ENCODE data around the gene B3GNT7.

DNA sequence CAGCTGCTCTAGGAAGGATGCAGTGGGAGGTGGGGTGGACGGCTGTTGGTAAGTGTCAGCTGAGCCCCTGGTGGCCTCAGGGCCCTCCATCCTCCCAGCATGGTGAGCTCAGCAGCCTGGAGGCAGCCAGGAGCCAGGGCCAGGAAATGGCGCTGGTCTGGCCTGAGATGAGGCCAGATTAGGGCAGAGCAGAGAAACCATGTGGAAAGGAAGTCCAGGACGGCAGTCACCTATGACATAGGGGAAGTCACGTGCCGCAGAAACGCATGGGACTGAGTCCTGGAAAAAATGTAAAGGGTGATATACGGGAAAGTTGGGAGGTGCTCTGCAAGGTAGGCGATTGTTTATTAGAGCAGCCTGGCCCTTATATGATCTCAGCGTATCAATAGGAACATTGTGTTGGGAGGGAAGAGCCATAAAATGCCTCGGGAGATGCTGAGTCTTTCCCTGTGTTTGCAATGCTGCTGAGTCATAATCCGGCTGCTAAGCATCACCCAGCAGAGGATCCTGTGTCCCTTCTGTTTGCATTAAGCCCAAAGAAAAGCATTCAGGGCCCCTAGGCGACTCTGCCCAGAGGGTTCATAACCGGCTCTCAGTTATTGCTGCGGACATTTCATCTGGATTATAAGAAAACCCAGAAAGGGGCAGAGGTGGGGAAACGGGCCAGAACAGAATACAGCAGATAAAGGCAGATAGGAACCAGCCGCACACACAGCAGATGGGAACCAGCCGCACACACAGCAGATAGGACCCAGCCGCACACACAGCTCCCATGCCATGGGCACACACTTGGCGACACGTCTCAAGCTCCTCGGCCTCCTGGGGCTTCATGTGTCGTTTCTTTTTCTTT is 30.3 kb upstream of the B3GNT7 start:
- TF ChIP-seq, protein P1, sequence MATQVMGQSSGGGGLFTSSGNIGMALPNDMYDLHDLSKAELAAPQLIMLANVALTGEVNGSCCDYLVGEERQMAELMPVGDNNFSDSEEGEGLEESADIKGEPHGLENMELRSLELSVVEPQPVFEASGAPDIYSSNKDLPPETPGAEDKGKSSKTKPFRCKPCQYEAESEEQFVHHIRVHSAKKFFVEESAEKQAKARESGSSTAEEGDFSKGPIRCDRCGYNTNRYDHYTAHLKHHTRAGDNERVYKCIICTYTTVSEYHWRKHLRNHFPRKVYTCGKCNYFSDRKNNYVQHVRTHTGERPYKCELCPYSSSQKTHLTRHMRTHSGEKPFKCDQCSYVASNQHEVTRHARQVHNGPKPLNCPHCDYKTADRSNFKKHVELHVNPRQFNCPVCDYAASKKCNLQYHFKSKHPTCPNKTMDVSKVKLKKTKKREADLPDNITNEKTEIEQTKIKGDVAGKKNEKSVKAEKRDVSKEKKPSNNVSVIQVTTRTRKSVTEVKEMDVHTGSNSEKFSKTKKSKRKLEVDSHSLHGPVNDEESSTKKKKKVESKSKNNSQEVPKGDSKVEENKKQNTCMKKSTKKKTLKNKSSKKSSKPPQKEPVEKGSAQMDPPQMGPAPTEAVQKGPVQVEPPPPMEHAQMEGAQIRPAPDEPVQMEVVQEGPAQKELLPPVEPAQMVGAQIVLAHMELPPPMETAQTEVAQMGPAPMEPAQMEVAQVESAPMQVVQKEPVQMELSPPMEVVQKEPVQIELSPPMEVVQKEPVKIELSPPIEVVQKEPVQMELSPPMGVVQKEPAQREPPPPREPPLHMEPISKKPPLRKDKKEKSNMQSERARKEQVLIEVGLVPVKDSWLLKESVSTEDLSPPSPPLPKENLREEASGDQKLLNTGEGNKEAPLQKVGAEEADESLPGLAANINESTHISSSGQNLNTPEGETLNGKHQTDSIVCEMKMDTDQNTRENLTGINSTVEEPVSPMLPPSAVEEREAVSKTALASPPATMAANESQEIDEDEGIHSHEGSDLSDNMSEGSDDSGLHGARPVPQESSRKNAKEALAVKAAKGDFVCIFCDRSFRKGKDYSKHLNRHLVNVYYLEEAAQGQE (IDR thresholded peaks at IDR 0.05; ENCODE audit: insufficient read depth in 1 of 2, low read depth in 2 of 2, low read length in 2 of 2) = no peak
- TF ChIP-seq TAF1 (IDR thresholded peaks at IDR 0.05; ENCODE audit: borderline replicate concordance, insufficient read depth, low read length) (no peak), POLR2AphosphoS5 (IDR thresholded peaks at IDR 0.05; ENCODE audit: low read depth, low read length) (no peak), SIN3A (IDR thresholded peaks at IDR 0.05; ENCODE audit: borderline replicate concordance, insufficient read depth, low read length) (no peak)
